Raji (cell line): ENCODE data around the gene NACC2.

ENCODE experiments used
- POLR2A ChIP-seq: IDR thresholded peaks from 2 replicates; pipeline ENCODE4 v1.6.1; 2011; ENCODE audit warnings: low read depth, low read length, control low read depth; ENCODE audit not compliant: insufficient read depth

The NACC2 gene

DNA sequence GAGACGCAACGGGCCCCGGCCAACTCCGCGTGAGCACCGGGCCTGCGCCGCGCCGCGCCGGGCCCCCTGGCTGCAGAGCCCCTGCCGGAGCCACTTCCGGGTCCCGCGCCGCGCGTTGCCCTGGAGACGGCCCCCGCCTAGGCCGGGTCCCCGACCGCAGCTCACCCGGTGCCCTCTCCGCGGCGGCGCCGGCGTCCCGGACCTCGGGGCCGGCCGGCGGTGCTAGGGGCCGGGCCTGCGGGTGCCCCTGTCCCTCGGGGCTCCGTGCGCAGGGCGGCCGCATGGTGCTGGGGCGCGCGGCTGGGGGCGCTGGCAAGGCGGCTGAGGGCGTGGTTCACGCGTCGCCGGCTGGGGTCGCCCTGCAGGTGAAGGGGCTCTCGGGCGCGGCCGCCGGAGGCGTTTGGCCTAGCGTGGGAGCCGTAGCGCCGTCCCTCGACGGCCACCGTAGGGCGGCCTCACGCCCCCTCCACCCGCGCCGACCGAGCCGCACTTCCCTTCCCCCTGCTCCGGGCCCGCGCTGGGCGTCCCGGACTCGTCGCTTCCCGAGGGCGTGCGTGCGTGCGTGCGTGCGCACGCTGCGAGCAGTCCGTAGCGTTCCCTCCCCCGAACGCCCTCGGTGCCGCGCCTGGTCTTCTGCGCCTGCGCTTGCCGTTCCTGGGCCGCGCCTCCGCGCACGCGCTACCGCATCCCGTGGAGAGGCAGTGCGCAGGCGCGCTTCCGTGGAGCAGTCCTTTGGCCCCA is 23.4 kb upstream of the NACC2 start, which contains the start of gene TMEM250:
TMEM250 (minus strand) TSS at position 556 of the 741 bp plus-strand sequence. CDS start 1,975 bp downstream, outside the sequence.
- TF ChIP-seq POLR2A = peak; percentile 90

DNA sequence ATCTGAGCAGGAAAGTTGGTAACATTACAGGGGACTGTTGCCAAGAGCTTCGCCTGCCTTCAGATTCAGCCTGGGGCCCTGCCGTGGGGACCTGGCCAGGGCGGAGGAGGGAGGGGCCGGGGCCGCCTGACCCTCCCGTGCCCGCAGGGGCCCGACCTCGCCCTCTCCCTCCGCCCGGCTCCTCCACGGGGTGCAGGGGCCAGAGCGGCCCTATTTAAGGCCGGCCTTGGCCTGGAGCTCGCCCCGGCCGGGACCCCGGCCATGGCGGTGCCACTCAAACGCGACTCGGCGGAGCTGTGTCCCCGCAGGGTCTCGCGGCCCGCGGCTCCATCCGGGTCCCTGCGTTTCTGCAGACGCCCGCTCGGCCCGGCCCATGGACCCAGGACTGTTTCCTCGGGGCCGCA is 22.8 kb upstream of the NACC2 start:
- no peak for TF ChIP-seq POLR2A

DNA sequence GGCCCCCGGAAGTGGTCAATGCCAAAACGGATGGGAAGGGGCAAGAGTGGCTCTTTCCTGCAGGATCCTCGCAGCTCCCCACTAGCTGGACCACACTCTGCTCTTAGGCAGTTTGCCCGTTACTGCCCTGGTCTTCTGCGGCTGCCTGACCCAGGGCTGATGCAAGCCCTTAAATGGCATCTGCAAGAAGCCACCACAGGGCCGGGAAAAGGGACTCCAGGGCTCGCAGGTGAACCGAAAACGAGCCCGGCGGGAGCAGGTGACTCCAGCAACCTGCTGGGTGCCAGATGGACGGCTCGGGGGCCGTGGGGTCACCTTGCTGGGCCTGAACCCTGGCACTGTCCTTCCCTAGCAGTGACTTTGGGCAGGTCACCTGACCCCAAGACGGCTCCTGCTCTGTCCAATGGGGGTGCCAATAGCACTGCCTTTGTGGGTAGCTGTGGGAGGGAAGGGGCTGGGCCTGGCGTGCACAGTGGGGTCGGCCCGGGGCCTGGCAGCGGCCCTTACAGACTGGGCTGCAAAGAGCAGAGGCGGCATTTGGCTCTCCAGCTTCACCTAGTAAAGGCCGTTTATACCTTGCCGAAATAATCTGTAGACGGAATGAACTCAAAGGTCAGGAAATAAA is 22.3 kb upstream of the NACC2 start:
- TF ChIP-seq POLR2A = peak; percentile 52

DNA sequence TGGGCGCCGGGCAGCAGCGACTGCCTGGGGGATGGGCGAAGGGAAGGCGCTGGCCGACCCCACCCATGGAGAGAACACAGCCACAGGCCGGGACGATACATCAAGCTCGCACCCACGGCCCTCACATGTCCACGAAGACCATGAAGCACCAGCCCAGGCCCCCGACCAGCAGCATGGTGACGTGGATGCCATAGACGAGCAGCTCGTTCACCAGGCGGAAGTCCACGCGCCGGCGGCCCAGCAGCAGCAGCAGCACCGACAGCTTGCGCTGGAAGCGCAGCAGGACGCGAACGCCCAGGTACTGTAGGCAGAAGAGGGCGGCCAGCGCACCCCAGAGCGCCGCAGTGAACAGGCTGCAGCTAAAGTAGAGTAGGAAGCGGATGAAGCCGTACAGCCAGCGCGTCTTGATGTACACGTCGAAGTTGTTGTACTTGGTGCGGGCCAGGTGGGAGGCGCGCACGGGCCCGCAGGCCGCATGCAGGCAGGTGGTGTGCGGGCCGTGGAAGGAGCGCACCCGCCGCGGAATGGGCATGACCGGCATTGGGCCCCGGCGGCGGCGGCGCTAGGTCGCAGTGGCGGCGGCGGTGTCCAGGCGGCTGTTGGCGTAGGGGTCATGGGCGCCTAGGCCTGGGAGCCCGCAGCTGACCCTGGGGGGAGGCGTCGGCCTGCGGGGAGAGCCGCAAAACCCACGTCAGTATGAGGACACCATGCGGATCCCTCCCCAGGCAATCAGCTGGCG is 21.4 kb upstream of the NACC2 start:
- no peak for TF ChIP-seq POLR2A

DNA sequence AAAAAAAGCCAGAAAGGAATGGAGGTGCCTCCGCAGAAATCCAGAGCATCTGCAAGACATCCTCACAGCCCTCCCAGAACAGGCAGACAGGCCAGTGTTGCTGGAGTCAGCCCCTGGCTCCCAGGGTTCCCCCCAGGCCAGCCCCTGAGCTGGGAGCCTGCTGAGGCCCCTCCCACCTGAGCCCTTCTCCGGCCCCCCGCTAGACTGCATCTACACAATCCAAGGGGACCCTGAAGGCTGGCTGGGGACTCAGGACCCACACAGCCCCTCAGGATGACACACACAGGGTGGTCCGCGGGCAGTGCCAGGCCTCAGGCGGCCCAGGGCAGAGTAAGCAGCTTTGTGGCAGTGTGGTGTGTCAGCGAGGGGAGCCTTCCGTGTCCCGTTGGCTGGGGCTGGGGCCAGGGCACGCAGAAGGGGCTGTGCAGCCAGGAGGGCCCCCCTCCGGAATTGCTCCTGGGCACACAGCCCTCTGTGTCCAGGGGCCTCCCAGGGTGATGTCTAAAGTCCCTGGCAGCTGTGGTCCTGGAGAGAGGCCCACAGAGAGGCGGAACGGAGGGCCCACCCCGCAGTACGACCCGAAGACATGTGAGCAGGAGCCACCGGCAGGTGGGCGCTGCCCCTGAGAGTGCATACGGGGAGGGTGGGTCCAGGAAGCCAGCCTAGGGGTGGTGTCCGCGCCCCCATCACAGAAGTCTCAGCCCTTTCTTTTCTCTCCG is 20.7 kb upstream of the NACC2 start:
- TF ChIP-seq POLR2A = no peak

DNA sequence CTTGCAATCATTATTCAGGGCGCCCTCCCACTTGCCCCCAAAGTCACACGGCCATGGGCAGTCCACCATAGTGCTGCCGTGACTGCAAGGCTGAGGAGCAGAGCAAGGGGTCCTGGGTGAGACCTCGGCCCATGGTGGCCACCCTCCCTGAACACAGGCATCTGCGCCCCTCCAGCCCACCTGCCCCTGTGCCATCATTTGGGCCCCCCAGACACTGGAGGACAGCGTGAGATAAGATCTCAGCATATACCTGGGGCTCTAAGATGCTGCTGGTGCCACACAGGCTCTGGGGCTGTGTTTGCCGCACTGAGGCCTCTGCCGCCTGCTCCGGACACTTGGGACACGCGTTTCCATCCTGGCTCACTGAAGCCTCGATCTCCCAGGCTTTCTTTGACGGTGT is 20.1 kb upstream of the NACC2 start:
- TF ChIP-seq POLR2A = no peak

DNA sequence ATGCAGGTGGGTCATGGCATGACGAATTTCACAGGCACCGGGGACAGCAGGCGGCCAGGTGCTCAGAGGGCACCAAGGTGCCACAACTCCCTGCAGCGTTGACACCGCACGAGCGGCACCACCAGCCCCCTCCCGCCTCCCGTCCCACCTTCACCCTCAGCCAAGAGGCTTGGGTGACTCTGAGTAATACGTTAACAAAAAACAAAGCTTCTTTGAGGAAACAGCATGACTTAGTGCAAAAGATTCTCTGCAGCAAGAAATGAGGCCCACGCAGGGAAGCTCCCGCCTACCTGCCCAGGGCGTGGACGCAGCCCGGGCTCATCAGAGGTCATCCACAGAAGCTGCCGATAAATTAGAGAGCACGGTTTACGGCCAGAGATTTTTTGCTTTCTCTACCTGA is 19.5 kb upstream of the NACC2 start:
- no peak for TF ChIP-seq POLR2A

DNA sequence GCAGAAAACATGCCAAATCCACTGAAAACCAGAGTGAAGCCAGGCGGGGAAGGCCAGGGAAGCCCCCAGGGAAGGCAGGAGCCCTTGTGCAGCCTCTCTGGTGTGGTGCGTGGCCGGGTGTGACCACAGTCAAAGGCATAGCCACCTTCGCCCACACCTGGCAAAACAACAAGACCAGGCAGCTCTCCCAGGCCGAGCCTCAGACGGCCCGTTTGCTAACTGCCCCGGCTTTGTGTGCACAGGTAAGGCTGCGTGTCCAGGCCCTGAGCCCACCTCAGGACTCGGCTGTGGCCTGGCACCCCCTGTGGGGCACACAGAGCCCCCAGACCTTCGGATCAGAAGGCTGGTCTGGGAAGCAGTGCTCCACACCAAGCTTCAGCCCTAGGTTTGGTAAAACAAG is 17.5 kb upstream of the NACC2 start:
- no peak for TF ChIP-seq POLR2A

DNA sequence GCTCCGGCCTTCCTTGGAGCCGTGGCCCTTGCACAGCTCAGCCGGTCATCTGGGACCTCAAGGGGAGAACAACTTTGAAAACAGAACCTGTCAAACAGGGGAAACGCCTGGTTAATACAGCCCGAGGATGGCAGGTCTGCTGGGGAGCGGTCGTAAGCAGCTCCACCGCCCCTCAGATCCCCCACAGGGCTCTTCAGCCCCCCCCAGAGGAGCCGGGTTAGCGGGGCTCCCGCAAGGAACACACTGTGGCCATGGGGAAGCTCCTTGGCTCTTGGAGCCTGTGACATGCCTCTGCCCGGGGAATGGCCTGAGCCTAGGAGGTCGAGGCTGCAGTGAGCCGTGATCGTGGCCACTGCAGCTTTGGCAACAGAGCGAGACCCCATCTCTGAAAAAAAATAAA is 16.8 kb upstream of the NACC2 start:
- TF ChIP-seq POLR2A = no peak

DNA sequence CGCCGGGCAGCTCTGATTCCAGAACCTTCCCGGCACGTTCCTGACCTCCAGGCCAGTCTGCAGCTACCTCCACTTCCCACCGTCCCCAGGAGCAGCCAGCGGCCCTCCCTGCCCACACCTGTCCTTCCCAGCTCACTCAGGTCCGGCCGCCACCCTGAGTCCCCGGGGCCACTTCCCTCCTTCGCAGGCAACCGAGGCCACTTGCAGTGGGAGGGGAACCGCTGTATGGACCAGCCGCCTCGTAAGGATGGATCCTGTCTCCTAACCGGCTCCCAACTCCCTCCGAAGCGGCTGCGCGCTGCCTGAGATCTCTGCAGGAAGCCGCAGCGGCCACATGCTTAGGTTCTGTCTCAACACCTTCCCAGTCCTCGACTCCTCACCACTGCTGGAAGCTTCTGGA is 16.1 kb upstream of the NACC2 start:
- TF ChIP-seq POLR2A = no peak

DNA sequence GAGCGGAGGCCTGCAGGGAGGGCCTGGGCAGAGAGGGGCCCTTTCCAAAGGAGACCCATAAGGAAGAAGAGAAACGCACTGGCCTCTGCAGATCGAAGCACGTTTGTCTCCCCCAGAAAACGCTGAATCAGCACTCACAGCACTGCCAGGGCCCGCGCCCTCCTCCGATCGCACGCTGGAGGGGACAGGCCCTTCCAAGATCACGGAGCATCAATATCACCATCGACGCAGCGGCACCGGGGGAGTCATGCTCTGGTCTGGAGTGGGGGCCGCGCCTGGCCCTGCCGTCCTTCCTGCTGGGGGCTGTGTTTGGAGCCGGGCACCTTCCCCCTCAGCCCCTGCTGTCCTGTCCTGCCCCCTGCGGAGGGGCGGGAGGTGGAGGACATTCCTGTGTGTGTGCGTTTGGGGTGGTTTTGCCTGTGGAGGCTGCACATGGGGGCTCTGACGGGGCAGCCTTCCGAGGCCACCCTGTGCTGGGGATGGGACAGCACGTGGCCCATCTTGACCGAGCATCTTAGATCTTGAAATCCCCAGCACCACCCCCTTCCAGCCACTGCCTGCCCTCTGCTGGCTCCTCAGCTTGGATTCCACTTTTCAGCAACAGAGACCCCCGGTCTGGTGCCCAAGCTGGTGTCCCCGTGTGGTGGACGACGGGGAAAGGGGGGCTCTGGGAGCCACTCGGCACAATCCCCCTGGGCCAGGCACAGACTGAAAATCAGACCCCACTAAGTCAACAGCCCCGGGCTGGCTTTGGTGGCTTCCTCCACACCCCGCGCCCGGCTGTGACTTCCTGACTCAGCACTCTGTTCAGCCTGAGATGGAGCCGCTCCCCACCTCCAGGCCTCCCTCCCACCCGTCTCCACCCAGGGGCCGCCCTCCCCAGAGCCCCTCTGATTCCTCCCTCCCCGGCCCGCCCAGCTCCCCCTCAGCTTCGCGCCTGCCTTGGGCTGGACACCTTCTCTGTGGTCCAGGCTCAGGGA is 15.3 kb upstream of the NACC2 start:
- no peak for TF ChIP-seq POLR2A

DNA sequence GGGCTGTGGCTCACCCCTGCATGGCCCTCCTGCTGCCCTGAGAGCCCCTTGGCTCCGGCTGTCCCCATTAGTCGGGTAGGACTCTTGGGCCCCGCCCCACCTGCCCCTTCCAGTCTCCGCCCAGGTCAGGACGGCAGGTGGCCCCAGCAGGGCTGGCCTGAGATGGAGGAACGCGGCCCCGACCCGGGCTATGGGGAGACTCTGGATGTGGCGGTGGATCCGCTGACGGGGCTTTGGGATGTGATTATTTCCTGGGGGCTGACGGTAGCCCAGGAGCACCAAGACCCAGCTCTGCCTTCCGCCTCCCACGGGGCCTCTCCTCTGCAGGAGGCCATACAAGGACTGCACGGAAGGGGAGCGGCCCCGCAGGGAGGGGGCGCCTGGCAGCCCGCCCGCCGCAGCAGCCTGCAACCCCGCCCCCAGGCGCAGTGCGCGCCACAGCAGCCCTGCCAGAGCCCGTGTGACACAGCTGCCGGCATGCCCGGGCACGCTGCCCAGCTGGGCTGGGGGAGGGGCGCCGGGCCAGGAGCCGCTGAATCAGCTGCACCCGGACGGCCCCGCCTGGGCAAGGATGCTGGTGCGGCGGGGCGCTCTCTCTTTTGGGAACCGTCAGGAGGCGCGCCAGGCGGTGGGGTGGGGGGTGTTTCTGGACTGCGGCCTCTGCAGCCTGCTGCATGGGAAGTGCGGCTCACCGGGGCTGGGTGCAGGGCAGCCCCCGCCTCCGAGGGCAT is 14.4 kb upstream of the NACC2 start:
- no peak for TF ChIP-seq POLR2A

DNA sequence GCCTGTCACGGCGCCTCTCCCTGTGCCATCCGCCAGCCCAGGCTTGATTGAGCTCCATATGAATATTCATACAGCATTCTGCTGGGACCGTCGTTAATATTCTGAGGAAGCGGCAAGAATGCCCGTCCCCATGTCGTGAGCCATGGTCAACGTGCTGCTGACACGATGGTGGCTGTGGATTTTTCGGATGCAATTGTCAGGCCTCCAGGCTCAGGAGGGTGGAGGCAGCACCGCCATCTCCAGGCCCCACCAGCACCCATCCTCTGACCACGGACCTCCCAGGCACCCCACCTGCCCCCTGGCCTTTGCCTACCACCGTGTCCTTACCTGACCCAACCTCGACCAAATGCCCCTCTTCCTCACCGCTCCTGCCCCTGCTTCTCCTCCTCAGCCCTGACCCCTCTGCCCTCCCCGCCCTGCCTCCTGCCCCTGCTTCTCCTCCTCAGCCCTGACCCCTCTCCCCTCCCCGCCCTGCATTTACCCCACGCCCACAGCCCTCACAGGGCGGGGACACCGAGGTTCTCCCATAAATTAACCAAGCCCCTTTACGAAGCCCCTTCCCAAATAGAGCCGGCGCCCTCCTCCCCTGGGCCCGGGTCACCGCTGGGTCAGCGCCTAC is 13.7 kb upstream of the NACC2 start:
- no peak for TF ChIP-seq POLR2A
